ENCODE data around the gene SPATA17. TPM values are rescaled to one million over a fixed set of nuclear protein-coding genes. Genes with fewer than 3 reads are reported as not detected.

SPATA17 gene
- total and polyA plus RNA-seq, 2 of the 8 experiments (the other 6 are each of a cell fraction or from before 2014, with no cell fraction given) = 0.17 to 0.48 TPM

- ChIA-PET CTCF (ENCODE audit: partially characterized antibody) (no interaction called here), POLR2A (ENCODE audit: partially characterized antibody) (no interaction called here)
- Histone ChIP-seq H2BK5ac (ENCODE audit: low read depth, low read length) (no peak overlapping the region), H3K36me3 (ENCODE audit: control insufficient read depth in 2 of 4, insufficient read depth in 4 of 4, low read length in 3 of 4) (no peaks in the 10 kb centered on the region), H2AFZ (ENCODE audit: low read length) (no peak overlapping the region), H3K9ac (replicated peaks in 1 of 4; ENCODE audit: extremely low read depth in 1 of 4, low read depth in 3 of 4, low read length in 3 of 4) (no peak overlapping the region), H4K8ac (ENCODE audit: extremely low read depth, insufficient read depth, low read length) (no peak overlapping the region), H3K4me3 (ENCODE audit: extremely low read depth in 1 of 4, insufficient read depth in 2 of 4, low read depth in 3 of 4, low read length in 4 of 4) (no peak overlapping the region), H2BK15ac (ENCODE audit: low read length) (no peak overlapping the region), H3K4me1 (replicated peaks in 1 of 4; ENCODE audit: control insufficient read depth in 3 of 4, insufficient read depth in 4 of 4, low read length in 3 of 4) (no peaks in the 10 kb centered on the region), H3K23me2 (ENCODE audit: low read depth, low read length) (no peaks in the 10 kb centered on the region), H3K56ac (replicated peaks; ENCODE audit: insufficient read length, low read depth, low read length) (no peak overlapping the region), H2BK12ac (ENCODE audit: low read depth, low read length) (no peak overlapping the region), H3K18ac (ENCODE audit: extremely low read depth, low read length) (no peak overlapping the region; the same call in 1 of the 2 replicates), H2BK120ac (replicated peaks; ENCODE audit: low read depth, low read length) (no peak overlapping the region), H3K4me2 (ENCODE audit: insufficient read depth in 1 of 2, low read depth in 2 of 2, low read length in 2 of 2) (no peak overlapping the region), H3K9me3 (ENCODE audit: insufficient read depth in 2 of 2, low read depth in 1 of 2, low read length in 1 of 2) (no peaks in the 10 kb centered on the region), H3K27me3 (replicated peaks in 1 of 4; ENCODE audit: control insufficient read depth in 3 of 4, extremely low read depth in 1 of 4, insufficient read depth in 3 of 4, low read length in 3 of 4) (no peaks in the 10 kb centered on the region), H4K91ac (replicated peaks; ENCODE audit: insufficient read length, low read length) (no peak overlapping the region), H2AK5ac (ENCODE audit: low read depth, low read length) (no peak overlapping the region), H3K4ac (replicated peaks; ENCODE audit: insufficient read length, low read depth, low read length) (no peak overlapping the region), H4K5ac (ENCODE audit: insufficient read length, low read depth, low read length) (no peak overlapping the region), H3K14ac (ENCODE audit: insufficient read length) (no peak overlapping the region), H2BK20ac (ENCODE audit: low read length) (no peak overlapping the region), H3K23ac (ENCODE audit: insufficient read length) (no peak overlapping the region), H3K79me2 (ENCODE audit: control insufficient read depth in 1 of 2, insufficient read depth in 2 of 2, low read length in 2 of 2) (no peaks in the 10 kb centered on the region), H3K79me1 (ENCODE audit: low read depth, low read length) (no peaks in the 10 kb centered on the region), H4K20me1 (replicated peaks in 1 of 2; ENCODE audit: control insufficient read depth in 1 of 2, insufficient read depth in 2 of 2, low read length in 2 of 2) (no peaks in the 10 kb centered on the region), H3K27ac (ENCODE audit: low read depth, low read length) (no peak overlapping the region)
- no peak for FAIRE-seq
- TF ChIP-seq RAD21 (IDR thresholded peaks at IDR 0.05 in 1 of 2, conservative IDR thresholded peaks at IDR 0.05 in 1 of 2; ENCODE audit: low read depth in 2 of 2, low read length in 2 of 2) (no peak), TAF1 (IDR thresholded peaks at IDR 0.05; ENCODE audit: low read depth, low read length) (no peak), ATF3 (IDR thresholded peaks at IDR 0.05; ENCODE audit: insufficient read depth, low read depth, low read length) (no peak), TEAD4 (IDR thresholded peaks at IDR 0.05; ENCODE audit: low read depth, low read length) (no peak), ZNF274 (IDR thresholded peaks at IDR 0.05; ENCODE audit: borderline replicate concordance, extremely low read depth, low read length) (no peak)
- DNase-seq (ENCODE audit: low read depth in 1 of 2, low spot score in 2 of 2) = no peak
- 97% methylated on average over 6 of the region's 6 CpGs; no CpG with 5 or more reads in 1 of the 2 experiments for WGBS, 2 experiments (ENCODE audit: extremely low coverage in 1 of 2, insufficient coverage in 1 of 2, insufficient read length in 1 of 2, insufficient replicate concordance in 2 of 2, low coverage in 1 of 2, low lambda C conversion rate in 2 of 2, missing lambda C conversion rate in 1 of 2)
Measured at GRCh38 chr1:217895841-217896240, 264.7 kb downstream of the SPATA17 start.

All from H1 (cell line).